Liver (tissue), 9 donors: ENCODE data around the gene CXXC4. TPM values are rescaled to one million over a fixed set of nuclear protein-coding genes. Genes with fewer than 3 reads are reported as not detected.
A peak's percentile ranks its signal among the peaks of the same experiment; 100 is the strongest.

ENCODE experiments used
- DNase-seq: peaks from one replicate; pipeline ENCODE4 v3.0.0-alpha.2; 2017; ENCODE audit warnings: low spot score
- H3K27ac ChIP-seq, 2 donors: one replicate each; pipeline ENCODE4 v1.7.0; 2013; ENCODE audit warnings: inconsistent platforms in 2 of 2, low read length in 2 of 2, control low read depth in 1 of 2, low read depth in 1 of 2, mild to moderate bottlenecking in 1 of 2
- H3K27me3 ChIP-seq, 4 donors: one replicate each; pipeline versions ENCODE4 v1.6.1 to v1.7.0; 2013; ENCODE audit warnings: low read length in 3 of 4, inconsistent platforms in 1 of 4, mild to moderate bottlenecking in 1 of 4, moderate library complexity in 1 of 4; ENCODE audit not compliant: control insufficient read depth in 4 of 4, insufficient read depth in 4 of 4
- H3K36me3 ChIP-seq, 4 donors: one replicate each; pipeline versions ENCODE4 v1.6.1 to v1.7.0; 2013; ENCODE audit warnings: low read length in 3 of 4, mild to moderate bottlenecking in 3 of 4, low read depth in 1 of 4, moderate library complexity in 1 of 4; ENCODE audit not compliant: control insufficient read depth in 4 of 4, insufficient read depth in 3 of 4
- H3K4me1 ChIP-seq, 4 donors: one replicate each; pipeline versions ENCODE4 v1.6.1 to v1.7.0; 2013; ENCODE audit warnings: low read length in 3 of 4, mild to moderate bottlenecking in 3 of 4, moderate library complexity in 1 of 4; ENCODE audit not compliant: control insufficient read depth in 4 of 4, insufficient read depth in 4 of 4
- H3K4me3 ChIP-seq, 3 donors: one replicate each; pipeline versions ENCODE4 v1.6.1 to v1.7.0; 2013; ENCODE audit warnings: low read length in 3 of 3, control low read depth in 1 of 3, low read depth in 1 of 3, mild to moderate bottlenecking in 1 of 3
- H3K9ac ChIP-seq, 2 donors: one replicate each; pipeline ENCODE4 v1.7.0; 2013; ENCODE audit warnings: low read length in 2 of 2, mild to moderate bottlenecking in 2 of 2, moderate library complexity in 2 of 2, control low read depth in 1 of 2, low read depth in 1 of 2
- H3K9me3 ChIP-seq, 4 donors: one replicate each; pipeline versions ENCODE4 v1.6.1 to v1.7.0; 2013; ENCODE audit warnings: low read length in 3 of 4; ENCODE audit not compliant: control insufficient read depth in 4 of 4
- FOXA1 ChIP-seq: IDR thresholded peaks from 2 replicates; pipeline ENCODE4 v1.6.1; 2016; ENCODE audit warnings: antibody characterized with exemption
- FOXA2 ChIP-seq: IDR thresholded peaks from 2 replicates; pipeline ENCODE4 v1.6.1; 2016; ENCODE audit warnings: antibody characterized with exemption
- GABPA ChIP-seq, 2 donors: IDR thresholded peaks in 1 of 2; conservative IDR thresholded peaks in 1 of 2; 2 replicates each; pipeline ENCODE4 v1.6.1; 2016; ENCODE audit warnings: antibody characterized with exemption in 2 of 2, mild to moderate bottlenecking in 1 of 2, moderate library complexity in 1 of 2
- HNF4A ChIP-seq, 2 donors: conservative IDR thresholded peaks; 2 replicates each; pipeline ENCODE4 v1.6.1; 2016; ENCODE audit warnings: antibody characterized with exemption in 2 of 2, mild to moderate bottlenecking in 2 of 2
- HNF4G ChIP-seq: IDR thresholded peaks from 2 replicates; pipeline ENCODE4 v1.6.1; 2016; ENCODE audit warnings: antibody characterized with exemption
- JUND ChIP-seq, 2 donors: IDR thresholded peaks; 2 replicates each; pipeline ENCODE4 v1.6.1; 2016; ENCODE audit warnings: antibody characterized with exemption in 2 of 2
- NR2F2 ChIP-seq: IDR thresholded peaks from 2 replicates; pipeline ENCODE4 v1.6.1; 2016; ENCODE audit warnings: antibody characterized with exemption
- RAD21 ChIP-seq, 2 donors: IDR thresholded peaks; 2 replicates each; pipeline ENCODE4 v1.6.1; 2016; ENCODE audit warnings: antibody characterized with exemption in 2 of 2, mild to moderate bottlenecking in 2 of 2
- RXRA ChIP-seq, 2 donors: IDR thresholded peaks; 2 replicates each; pipeline ENCODE4 v1.6.1; 2017 to 2018; ENCODE audit warnings: antibody characterized with exemption in 2 of 2, mild to moderate bottlenecking in 1 of 2
- SP1 ChIP-seq: IDR thresholded peaks from 2 replicates; pipeline ENCODE4 v1.6.1; 2018; ENCODE audit warnings: antibody characterized with exemption, mild to moderate bottlenecking
- WGBS: extraction: QIAGEN DNeasy Blood & Tissue Kit; methylation state at CpG from one replicate; pipeline ENCODE4 v1.1.7; 2013; 5-methylcytosine and 5-hydroxymethylcytosine counted together
- polyA plus RNA-seq, 2 donors: library from polyadenylated mRNA; stranded (reverse) in 1 of 2; unstranded in 1 of 2; fragments of 200-250 nt in 1 of 2; fragments of >200 nt in 1 of 2; fragmentation: Nextera tagmentation in 1 of 2; extraction: Ambion mirVana in 1 of 2; gene quantifications; one replicate each; pipeline versions ENCODE4 v1.2.1 to v1.2.3, GENCODE V29; 2013 to 2015
- total RNA-seq, 2 donors: library from RNA; depleted of rRNA; stranded (reverse); fragments of >200 nt; gene quantifications; one replicate each; pipeline ENCODE4 v1.2.3, GENCODE V29; 2014
- TF ChIP-seq, protein P1 (sequence below): IDR thresholded peaks from 2 replicates; pipeline ENCODE4 v1.6.1; 2016; ENCODE audit warnings: antibody characterized with exemption
- TF ChIP-seq, protein P2 (sequence below): fragments of 150-350 bp; IDR thresholded peaks from 2 replicates; pipeline ENCODE4 v1.5.1; 2017; ENCODE audit warnings: improper control_type of control experiment, low read depth, low read length; ENCODE audit not compliant: missing input control
- TF ChIP-seq, protein P3 (sequence below): IDR thresholded peaks from 2 replicates; pipeline ENCODE4 v1.6.1; 2016; ENCODE audit warnings: antibody characterized with exemption
- TF ChIP-seq, protein P4 (sequence below): IDR thresholded peaks from 2 replicates; pipeline ENCODE4 v1.6.1; 2016; ENCODE audit warnings: antibody characterized with exemption
- TF ChIP-seq, protein P5 (sequence below): IDR thresholded peaks from 2 replicates; pipeline ENCODE4 v1.6.1; 2016; ENCODE audit warnings: antibody characterized with exemption, mild to moderate bottlenecking
- donor health status: healthy.
- donor health status: healthy.
- donor health status: healthy.
- donor health status: healthy.
- donor health status: healthy.

CXXC4 gene
- total and polyA plus RNA-seq, 4 donors: 0.17 to 1.2 (median 1.00) TPM

DNA sequence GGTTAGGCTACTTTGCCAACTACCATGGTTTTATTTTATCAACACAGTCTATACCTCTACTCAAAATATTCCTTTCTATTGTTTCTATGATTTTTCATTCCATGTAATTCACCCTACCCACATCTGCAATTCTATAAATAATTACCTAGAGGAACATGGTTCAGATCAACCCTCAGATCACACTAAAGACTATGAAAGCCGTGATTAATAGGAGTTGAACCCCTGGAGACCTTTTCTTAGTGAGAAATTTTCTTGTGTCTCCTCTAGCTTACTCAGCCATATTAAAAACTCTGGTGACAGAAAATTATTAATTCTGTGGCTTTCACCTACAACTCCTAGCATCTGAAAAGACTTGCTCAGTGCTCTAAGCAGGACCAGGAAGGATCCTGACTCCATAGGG, 38.5 kb upstream of the CXXC4 start:
- H3K9ac ChIP-seq: no peak overlapping the region
- 88% methylated on average over 1 of the region's 1 CpG for WGBS
- no peaks in the 10 kb centered on the region for H3K27me3 ChIP-seq
- peaks cover 0 to 5% (median 0%) of the 10 kb centered on the region in 4 donors for H3K9me3 ChIP-seq
- DNase-seq: no peak
- TF ChIP-seq GABPA (IDR thresholded peaks at IDR 0.05 in 1 of 2, conservative IDR thresholded peaks at IDR 0.05 in 1 of 2): no peak
- H3K27ac ChIP-seq: no peak overlapping the region
- no peak overlapping the region for H3K4me3 ChIP-seq
- no peaks in the 10 kb centered on the region for H3K36me3 ChIP-seq
- no peaks in the 10 kb centered on the region for H3K4me1 ChIP-seq

DNA sequence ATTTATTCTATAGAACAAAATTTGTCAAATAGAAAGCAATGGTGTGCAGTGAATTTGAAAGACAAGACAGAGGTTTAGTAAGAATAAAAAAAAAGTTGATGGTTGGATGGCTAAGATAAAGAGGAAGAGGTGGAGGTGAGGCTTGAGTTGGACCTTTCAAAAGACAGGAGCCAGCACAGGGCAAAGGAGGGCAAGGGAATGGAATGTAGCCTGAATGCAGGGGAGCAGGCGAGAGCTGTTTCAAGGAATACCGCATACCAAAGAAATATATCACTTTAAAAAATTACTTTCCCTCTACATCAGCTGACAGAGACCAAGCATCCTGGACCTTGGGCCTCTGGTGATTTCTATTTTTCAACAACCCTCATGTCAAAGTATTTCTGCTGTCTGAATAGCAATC, 38.0 kb upstream of the CXXC4 start:
- 93% methylated on average over 2 of the region's 2 CpGs for WGBS
- Histone ChIP-seq H3K4me3 (no peak overlapping the region), H3K27me3 (no peaks in the 10 kb centered on the region), H3K36me3 (no peaks in the 10 kb centered on the region), H3K27ac (no peak overlapping the region), H3K9ac (no peak overlapping the region), H3K9me3 (peaks cover 0 to 5% (median 0%) of the 10 kb centered on the region in 4 donors), H3K4me1 (no peaks in the 10 kb centered on the region)
- TF ChIP-seq, protein P1, sequence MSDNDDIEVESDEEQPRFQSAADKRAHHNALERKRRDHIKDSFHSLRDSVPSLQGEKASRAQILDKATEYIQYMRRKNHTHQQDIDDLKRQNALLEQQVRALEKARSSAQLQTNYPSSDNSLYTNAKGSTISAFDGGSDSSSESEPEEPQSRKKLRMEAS: no peak
- TF ChIP-seq, protein P2, sequence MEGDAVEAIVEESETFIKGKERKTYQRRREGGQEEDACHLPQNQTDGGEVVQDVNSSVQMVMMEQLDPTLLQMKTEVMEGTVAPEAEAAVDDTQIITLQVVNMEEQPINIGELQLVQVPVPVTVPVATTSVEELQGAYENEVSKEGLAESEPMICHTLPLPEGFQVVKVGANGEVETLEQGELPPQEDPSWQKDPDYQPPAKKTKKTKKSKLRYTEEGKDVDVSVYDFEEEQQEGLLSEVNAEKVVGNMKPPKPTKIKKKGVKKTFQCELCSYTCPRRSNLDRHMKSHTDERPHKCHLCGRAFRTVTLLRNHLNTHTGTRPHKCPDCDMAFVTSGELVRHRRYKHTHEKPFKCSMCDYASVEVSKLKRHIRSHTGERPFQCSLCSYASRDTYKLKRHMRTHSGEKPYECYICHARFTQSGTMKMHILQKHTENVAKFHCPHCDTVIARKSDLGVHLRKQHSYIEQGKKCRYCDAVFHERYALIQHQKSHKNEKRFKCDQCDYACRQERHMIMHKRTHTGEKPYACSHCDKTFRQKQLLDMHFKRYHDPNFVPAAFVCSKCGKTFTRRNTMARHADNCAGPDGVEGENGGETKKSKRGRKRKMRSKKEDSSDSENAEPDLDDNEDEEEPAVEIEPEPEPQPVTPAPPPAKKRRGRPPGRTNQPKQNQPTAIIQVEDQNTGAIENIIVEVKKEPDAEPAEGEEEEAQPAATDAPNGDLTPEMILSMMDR: no peak
- TF ChIP-seq HNF4G (no peak), JUND (IDR thresholded peaks at IDR 0.05) (no peak), FOXA1 (no peak), HNF4A (conservative IDR thresholded peaks at IDR 0.05) (no peak), SP1 (no peak), NR2F2 (no peak)
- TF ChIP-seq, protein P3, sequence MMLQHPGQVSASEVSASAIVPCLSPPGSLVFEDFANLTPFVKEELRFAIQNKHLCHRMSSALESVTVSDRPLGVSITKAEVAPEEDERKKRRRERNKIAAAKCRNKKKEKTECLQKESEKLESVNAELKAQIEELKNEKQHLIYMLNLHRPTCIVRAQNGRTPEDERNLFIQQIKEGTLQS: no peak
- TF ChIP-seq, protein P4, sequence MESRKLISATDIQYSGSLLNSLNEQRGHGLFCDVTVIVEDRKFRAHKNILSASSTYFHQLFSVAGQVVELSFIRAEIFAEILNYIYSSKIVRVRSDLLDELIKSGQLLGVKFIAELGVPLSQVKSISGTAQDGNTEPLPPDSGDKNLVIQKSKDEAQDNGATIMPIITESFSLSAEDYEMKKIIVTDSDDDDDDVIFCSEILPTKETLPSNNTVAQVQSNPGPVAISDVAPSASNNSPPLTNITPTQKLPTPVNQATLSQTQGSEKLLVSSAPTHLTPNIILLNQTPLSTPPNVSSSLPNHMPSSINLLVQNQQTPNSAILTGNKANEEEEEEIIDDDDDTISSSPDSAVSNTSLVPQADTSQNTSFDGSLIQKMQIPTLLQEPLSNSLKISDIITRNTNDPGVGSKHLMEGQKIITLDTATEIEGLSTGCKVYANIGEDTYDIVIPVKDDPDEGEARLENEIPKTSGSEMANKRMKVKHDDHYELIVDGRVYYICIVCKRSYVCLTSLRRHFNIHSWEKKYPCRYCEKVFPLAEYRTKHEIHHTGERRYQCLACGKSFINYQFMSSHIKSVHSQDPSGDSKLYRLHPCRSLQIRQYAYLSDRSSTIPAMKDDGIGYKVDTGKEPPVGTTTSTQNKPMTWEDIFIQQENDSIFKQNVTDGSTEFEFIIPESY: no peak
- no peak for DNase-seq

DNA sequence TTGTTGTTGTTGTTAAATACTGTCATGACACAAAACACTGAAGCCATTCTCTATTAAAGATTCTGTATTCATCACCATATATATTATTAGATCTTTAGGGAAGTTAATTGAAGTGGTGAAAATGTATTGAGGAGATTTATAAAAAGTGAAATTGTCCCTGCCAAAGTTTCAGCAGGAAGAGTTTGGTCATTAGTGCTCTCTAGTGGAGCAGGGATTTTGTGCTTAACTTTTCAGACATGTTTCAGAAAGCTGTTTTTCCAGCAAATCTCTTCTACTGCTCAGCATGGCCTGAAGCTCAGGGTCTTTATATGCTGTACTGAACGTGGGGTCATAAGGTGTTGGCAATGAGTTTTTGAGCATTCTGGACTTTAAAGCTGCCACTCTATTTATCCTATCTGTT, 36.7 kb upstream of the CXXC4 start:
- H3K9me3 ChIP-seq: peaks cover 0 to 5% (median 0%) of the 10 kb centered on the region in 4 donors
- H3K9ac ChIP-seq: no peak overlapping the region
- H3K27ac ChIP-seq: no peak overlapping the region
- H3K27me3 ChIP-seq: no peaks in the 10 kb centered on the region
- H3K4me1 ChIP-seq: no peaks in the 10 kb centered on the region
- 13% methylated on average over 1 of the region's 1 CpG for WGBS
- no peaks in the 10 kb centered on the region for H3K36me3 ChIP-seq
- H3K4me3 ChIP-seq: no peak overlapping the region
- no peak for TF ChIP-seq NR2F2
- TF ChIP-seq RXRA (IDR thresholded peaks at IDR 0.05): no peak
- no peak for TF ChIP-seq GABPA (IDR thresholded peaks at IDR 0.05 in 1 of 2, conservative IDR thresholded peaks at IDR 0.05 in 1 of 2)
- TF ChIP-seq SP1: no peak
- peak; percentile 78 to 82 for TF ChIP-seq RAD21 (IDR thresholded peaks at IDR 0.05)
- TF ChIP-seq, protein P3: no peak
- no peak for TF ChIP-seq FOXA2
- TF ChIP-seq, protein P5, sequence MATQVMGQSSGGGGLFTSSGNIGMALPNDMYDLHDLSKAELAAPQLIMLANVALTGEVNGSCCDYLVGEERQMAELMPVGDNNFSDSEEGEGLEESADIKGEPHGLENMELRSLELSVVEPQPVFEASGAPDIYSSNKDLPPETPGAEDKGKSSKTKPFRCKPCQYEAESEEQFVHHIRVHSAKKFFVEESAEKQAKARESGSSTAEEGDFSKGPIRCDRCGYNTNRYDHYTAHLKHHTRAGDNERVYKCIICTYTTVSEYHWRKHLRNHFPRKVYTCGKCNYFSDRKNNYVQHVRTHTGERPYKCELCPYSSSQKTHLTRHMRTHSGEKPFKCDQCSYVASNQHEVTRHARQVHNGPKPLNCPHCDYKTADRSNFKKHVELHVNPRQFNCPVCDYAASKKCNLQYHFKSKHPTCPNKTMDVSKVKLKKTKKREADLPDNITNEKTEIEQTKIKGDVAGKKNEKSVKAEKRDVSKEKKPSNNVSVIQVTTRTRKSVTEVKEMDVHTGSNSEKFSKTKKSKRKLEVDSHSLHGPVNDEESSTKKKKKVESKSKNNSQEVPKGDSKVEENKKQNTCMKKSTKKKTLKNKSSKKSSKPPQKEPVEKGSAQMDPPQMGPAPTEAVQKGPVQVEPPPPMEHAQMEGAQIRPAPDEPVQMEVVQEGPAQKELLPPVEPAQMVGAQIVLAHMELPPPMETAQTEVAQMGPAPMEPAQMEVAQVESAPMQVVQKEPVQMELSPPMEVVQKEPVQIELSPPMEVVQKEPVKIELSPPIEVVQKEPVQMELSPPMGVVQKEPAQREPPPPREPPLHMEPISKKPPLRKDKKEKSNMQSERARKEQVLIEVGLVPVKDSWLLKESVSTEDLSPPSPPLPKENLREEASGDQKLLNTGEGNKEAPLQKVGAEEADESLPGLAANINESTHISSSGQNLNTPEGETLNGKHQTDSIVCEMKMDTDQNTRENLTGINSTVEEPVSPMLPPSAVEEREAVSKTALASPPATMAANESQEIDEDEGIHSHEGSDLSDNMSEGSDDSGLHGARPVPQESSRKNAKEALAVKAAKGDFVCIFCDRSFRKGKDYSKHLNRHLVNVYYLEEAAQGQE: no peak
- DNase-seq: no peak
